SK-N-SH treated with all-trans-retinoic acid at 6 μM for 48 hours (cell line): ENCODE measurements around the gene KCNH2.

Experiments
- ATAC-seq: fragments of 200-7000 bp; cut with Tn5 transposase; 3 replicates; pipeline ENCODE4 v1.9.1; 2020; ENCODE audit warnings: mild to moderate bottlenecking, moderate library complexity
- BACH2 ChIP-seq: fragments of 250-450 bp; sonication (Bioruptor Pico); IDR thresholded peaks from 2 replicates; pipeline ENCODE4 v1.9.0; 2021; ENCODE audit warnings: mild to moderate bottlenecking, borderline replicate concordance
- CSDC2 ChIP-seq: fragments of 250-450 bp; sonication (Bioruptor Pico); IDR thresholded peaks from 2 replicates; pipeline ENCODE4 v1.5.0; 2020; ENCODE audit warnings: mild to moderate bottlenecking, moderate library complexity
- ESRRG ChIP-seq: fragments of 250-450 bp; sonication (Bioruptor Pico); IDR thresholded peaks from 2 replicates; pipeline ENCODE4 v1.6.1; 2021; ENCODE audit warnings: mild to moderate bottlenecking
- GLIS3 ChIP-seq: fragments of 250-450 bp; sonication (Bioruptor Pico); IDR thresholded peaks from 2 replicates; pipeline ENCODE4 v1.5.0; 2020; ENCODE audit warnings: mild to moderate bottlenecking, moderate library complexity
- ISL1 ChIP-seq: fragments of 250-450 bp; sonication (Bioruptor Pico); IDR thresholded peaks from 2 replicates; pipeline ENCODE4 v2.1.2; 2022; ENCODE audit warnings: mild to moderate bottlenecking, moderate library complexity
- OSR1 ChIP-seq: fragments of 250-450 bp; sonication (Bioruptor Pico); IDR thresholded peaks from 2 replicates; pipeline ENCODE4 v1.8.0; 2022; ENCODE audit warnings: moderate library complexity, mild to moderate bottlenecking, inconsistent platforms
- PPARA ChIP-seq: fragments of 250-450 bp; sonication (Bioruptor Pico); IDR thresholded peaks from 2 replicates; pipeline ENCODE4 v1.5.0; 2020; ENCODE audit warnings: mild to moderate bottlenecking, borderline replicate concordance
- RARB ChIP-seq: fragments of 250-450 bp; sonication (Bioruptor Pico); IDR thresholded peaks from 2 replicates; pipeline ENCODE4 v1.8.0; 2021; ENCODE audit warnings: mild to moderate bottlenecking, moderate library complexity
- SNAI2 ChIP-seq: fragments of 250-450 bp; sonication (Bioruptor Pico); IDR thresholded peaks from 2 replicates; pipeline ENCODE4 v1.5.0; 2020; ENCODE audit warnings: mild to moderate bottlenecking, moderate library complexity
- TCF4 ChIP-seq: fragments of 250-450 bp; sonication (Bioruptor Pico); IDR thresholded peaks from 2 replicates; pipeline ENCODE4 v1.8.0; 2021; ENCODE audit warnings: mild to moderate bottlenecking, moderate library complexity, borderline replicate concordance
- TOX ChIP-seq: fragments of 250-450 bp; sonication (Bioruptor Pico); IDR thresholded peaks from 2 replicates; pipeline ENCODE4 v1.8.0; 2021; ENCODE audit warnings: mild to moderate bottlenecking, moderate library complexity, borderline replicate concordance
- ZFP3 ChIP-seq: fragments of 250-450 bp; sonication (Bioruptor Pico); IDR thresholded peaks from 2 replicates; pipeline ENCODE4 v1.5.0; 2020; ENCODE audit warnings: mild to moderate bottlenecking, moderate library complexity
- ZFP30 ChIP-seq: fragments of 450-650 bp; formaldehyde crosslinking; IDR thresholded peaks from 2 replicates; pipeline ENCODE4 v1.5.0; 2022; ENCODE audit warnings: mild to moderate bottlenecking, moderate library complexity
- ZNF565 ChIP-seq: fragments of 450-650 bp; formaldehyde crosslinking; conservative IDR thresholded peaks from 2 replicates; pipeline ENCODE4 v1.5.0; 2020; ENCODE audit warnings: low read depth, mild to moderate bottlenecking, moderate library complexity
- ZNF70 ChIP-seq: fragments of 450-650 bp; formaldehyde crosslinking; IDR thresholded peaks from 2 replicates; pipeline ENCODE4 v1.5.0; 2020; ENCODE audit warnings: mild to moderate bottlenecking, moderate library complexity
- ZNF8 ChIP-seq: fragments of 450-650 bp; formaldehyde crosslinking; IDR thresholded peaks from 2 replicates; pipeline ENCODE4 v1.5.0; 2020; ENCODE audit warnings: mild to moderate bottlenecking, moderate library complexity
- TF ChIP-seq, protein P1 (sequence below): fragments of 250-450 bp; sonication (Bioruptor Pico); IDR thresholded peaks from 2 replicates; pipeline ENCODE4 v1.5.0; 2020; ENCODE audit warnings: mild to moderate bottlenecking, moderate library complexity
- TF ChIP-seq, protein P2 (sequence below): fragments of 250-450 bp; sonication (Bioruptor Pico); IDR thresholded peaks from 2 replicates; pipeline ENCODE4 v1.5.1; 2020; ENCODE audit warnings: low read depth, mild to moderate bottlenecking, moderate library complexity
- TF ChIP-seq, protein P3 (sequence below): fragments of 250-450 bp; sonication (Bioruptor Pico); IDR thresholded peaks from 2 replicates; pipeline ENCODE4 v1.8.0; 2021; ENCODE audit warnings: low read depth, mild to moderate bottlenecking, moderate library complexity, borderline replicate concordance
- TF ChIP-seq, protein P4 (sequence below): fragments of 250-450 bp; sonication (Bioruptor Pico); IDR thresholded peaks from 2 replicates; pipeline ENCODE4 v1.8.0; 2020; ENCODE audit warnings: mild to moderate bottlenecking, moderate library complexity, borderline replicate concordance
- TF ChIP-seq, protein P5 (sequence below): fragments of 250-450 bp; sonication (Bioruptor Pico); IDR thresholded peaks from 2 replicates; pipeline ENCODE4 v1.5.1; 2021; ENCODE audit warnings: mild to moderate bottlenecking, moderate library complexity

The KCNH2 gene

DNA sequence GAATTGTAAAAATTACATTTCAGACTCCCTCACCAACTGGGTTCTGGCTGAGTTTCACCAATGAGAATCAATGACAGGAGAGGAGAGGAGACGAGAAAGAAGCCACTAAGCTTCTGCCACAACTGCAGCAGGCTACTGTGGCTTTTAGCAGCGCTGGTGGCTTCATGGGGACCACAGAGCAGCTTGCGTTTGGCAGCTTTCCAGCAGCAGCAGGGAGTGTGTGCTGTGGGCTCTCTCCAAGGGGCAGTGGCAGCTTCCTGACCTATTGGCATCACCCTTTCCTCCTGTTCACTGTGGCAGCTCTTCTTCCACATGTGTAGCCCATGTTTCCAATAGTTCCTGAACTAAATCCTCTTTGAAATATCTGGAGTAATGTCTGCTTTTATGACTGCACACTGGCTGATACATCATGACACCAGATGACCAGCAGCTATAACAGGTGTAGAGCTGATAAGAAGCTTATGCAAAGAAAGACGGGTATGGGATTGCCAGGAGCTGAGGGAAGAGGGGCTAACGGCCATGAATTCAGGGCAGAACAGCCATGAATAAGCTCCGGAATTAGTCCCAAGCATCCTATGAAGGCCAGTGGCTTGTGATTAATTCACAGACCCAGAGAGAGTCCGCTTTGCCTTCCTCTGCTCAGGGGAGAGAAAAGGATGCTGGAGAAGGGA, 46.8 kb downstream of the KCNH2 start:
- peak; percentile 13; the same call in 1 of the 3 replicates for ATAC-seq
- TF ChIP-seq, protein P1, sequence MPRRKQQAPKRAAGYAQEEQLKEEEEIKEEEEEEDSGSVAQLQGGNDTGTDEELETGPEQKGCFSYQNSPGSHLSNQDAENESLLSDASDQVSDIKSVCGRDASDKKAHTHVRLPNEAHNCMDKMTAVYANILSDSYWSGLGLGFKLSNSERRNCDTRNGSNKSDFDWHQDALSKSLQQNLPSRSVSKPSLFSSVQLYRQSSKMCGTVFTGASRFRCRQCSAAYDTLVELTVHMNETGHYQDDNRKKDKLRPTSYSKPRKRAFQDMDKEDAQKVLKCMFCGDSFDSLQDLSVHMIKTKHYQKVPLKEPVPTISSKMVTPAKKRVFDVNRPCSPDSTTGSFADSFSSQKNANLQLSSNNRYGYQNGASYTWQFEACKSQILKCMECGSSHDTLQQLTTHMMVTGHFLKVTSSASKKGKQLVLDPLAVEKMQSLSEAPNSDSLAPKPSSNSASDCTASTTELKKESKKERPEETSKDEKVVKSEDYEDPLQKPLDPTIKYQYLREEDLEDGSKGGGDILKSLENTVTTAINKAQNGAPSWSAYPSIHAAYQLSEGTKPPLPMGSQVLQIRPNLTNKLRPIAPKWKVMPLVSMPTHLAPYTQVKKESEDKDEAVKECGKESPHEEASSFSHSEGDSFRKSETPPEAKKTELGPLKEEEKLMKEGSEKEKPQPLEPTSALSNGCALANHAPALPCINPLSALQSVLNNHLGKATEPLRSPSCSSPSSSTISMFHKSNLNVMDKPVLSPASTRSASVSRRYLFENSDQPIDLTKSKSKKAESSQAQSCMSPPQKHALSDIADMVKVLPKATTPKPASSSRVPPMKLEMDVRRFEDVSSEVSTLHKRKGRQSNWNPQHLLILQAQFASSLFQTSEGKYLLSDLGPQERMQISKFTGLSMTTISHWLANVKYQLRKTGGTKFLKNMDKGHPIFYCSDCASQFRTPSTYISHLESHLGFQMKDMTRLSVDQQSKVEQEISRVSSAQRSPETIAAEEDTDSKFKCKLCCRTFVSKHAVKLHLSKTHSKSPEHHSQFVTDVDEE (CRISPR knock-in tag), result no peak; the same call in 1 of the 2 replicates
- TF ChIP-seq SNAI2 (CRISPR knock-in tag) (peak; percentile 79; the same call in 1 of the 2 replicates), TCF4 (CRISPR knock-in tag) (peak; percentile 59; the same call in 1 of the 2 replicates), CSDC2 (CRISPR knock-in tag) (no peak), OSR1 (CRISPR knock-in tag) (no peak), BACH2 (no peak), PPARA (CRISPR knock-in tag) (peak; percentile 54; the same call in 1 of the 2 replicates), ZFP3 (CRISPR knock-in tag) (no peak), ZFP30 (CRISPR knock-in tag) (no peak), ESRRG (CRISPR knock-in tag) (no peak), ZNF8 (CRISPR knock-in tag) (0 out of 2 replicates have a peak, but pooled peaks have one; percentile 23), GLIS3 (no peak), RARB (CRISPR knock-in tag) (no peak), TOX (no peak), ISL1 (no peak)
- TF ChIP-seq, protein P2, sequence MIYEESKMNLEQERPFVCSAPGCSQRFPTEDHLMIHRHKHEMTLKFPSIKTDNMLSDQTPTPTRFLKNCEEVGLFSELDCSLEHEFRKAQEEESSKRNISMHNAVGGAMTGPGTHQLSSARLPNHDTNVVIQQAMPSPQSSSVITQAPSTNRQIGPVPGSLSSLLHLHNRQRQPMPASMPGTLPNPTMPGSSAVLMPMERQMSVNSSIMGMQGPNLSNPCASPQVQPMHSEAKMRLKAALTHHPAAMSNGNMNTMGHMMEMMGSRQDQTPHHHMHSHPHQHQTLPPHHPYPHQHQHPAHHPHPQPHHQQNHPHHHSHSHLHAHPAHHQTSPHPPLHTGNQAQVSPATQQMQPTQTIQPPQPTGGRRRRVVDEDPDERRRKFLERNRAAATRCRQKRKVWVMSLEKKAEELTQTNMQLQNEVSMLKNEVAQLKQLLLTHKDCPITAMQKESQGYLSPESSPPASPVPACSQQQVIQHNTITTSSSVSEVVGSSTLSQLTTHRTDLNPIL (CRISPR knock-in tag), result no peak
- TF ChIP-seq, protein P3, sequence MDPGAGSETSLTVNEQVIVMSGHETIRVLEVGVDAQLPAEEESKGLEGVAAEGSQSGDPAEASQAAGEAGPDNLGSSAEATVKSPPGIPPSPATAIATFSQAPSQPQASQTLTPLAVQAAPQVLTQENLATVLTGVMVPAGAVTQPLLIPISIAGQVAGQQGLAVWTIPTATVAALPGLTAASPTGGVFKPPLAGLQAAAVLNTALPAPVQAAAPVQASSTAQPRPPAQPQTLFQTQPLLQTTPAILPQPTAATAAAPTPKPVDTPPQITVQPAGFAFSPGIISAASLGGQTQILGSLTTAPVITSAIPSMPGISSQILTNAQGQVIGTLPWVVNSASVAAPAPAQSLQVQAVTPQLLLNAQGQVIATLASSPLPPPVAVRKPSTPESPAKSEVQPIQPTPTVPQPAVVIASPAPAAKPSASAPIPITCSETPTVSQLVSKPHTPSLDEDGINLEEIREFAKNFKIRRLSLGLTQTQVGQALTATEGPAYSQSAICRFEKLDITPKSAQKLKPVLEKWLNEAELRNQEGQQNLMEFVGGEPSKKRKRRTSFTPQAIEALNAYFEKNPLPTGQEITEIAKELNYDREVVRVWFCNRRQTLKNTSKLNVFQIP (CRISPR knock-in tag), result no peak
- TF ChIP-seq, protein P4, sequence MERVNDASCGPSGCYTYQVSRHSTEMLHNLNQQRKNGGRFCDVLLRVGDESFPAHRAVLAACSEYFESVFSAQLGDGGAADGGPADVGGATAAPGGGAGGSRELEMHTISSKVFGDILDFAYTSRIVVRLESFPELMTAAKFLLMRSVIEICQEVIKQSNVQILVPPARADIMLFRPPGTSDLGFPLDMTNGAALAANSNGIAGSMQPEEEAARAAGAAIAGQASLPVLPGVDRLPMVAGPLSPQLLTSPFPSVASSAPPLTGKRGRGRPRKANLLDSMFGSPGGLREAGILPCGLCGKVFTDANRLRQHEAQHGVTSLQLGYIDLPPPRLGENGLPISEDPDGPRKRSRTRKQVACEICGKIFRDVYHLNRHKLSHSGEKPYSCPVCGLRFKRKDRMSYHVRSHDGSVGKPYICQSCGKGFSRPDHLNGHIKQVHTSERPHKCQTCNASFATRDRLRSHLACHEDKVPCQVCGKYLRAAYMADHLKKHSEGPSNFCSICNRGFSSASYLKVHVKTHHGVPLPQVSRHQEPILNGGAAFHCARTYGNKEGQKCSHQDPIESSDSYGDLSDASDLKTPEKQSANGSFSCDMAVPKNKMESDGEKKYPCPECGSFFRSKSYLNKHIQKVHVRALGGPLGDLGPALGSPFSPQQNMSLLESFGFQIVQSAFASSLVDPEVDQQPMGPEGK (CRISPR knock-in tag), result no peak
- TF ChIP-seq, protein P5, sequence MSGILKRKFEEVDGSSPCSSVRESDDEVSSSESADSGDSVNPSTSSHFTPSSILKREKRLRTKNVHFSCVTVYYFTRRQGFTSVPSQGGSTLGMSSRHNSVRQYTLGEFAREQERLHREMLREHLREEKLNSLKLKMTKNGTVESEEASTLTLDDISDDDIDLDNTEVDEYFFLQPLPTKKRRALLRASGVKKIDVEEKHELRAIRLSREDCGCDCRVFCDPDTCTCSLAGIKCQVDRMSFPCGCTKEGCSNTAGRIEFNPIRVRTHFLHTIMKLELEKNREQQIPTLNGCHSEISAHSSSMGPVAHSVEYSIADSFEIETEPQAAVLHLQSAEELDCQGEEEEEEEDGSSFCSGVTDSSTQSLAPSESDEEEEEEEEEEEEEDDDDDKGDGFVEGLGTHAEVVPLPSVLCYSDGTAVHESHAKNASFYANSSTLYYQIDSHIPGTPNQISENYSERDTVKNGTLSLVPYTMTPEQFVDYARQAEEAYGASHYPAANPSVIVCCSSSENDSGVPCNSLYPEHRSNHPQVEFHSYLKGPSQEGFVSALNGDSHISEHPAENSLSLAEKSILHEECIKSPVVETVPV (CRISPR knock-in tag), result no peak

DNA sequence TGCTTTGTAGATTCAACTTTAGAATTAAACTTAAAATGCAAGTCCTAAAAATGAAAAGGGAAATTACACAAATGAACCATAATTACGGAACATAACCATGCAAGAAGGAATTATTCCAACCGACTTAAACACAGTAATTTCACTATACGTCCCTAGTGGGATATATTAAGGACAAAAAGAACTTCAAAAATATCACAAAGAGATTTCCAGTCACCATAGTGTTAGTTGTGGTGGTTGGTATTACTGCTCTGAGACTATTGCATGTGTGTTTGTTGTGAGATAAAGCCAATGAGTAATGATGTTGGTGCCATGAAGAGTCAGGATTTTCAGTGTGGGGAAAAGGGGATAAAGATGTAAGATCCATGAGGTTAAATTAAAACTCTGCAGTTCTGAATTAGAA, 49.6 kb downstream of the KCNH2 start:
- TF ChIP-seq BACH2 (no peak), TCF4 (CRISPR knock-in tag) (no peak), ESRRG (CRISPR knock-in tag) (no peak), ZNF565 (no peak), ZNF70 (CRISPR knock-in tag) (no peak), ZFP3 (CRISPR knock-in tag) (no peak), ZFP30 (CRISPR knock-in tag) (no peak)
- TF ChIP-seq, protein P1 (CRISPR knock-in tag), result no peak
- TF ChIP-seq, all 23 proteins: peak for 0
- ATAC-seq, result no peak
